ENCODE data around the gene AGPAT4.

DNA sequence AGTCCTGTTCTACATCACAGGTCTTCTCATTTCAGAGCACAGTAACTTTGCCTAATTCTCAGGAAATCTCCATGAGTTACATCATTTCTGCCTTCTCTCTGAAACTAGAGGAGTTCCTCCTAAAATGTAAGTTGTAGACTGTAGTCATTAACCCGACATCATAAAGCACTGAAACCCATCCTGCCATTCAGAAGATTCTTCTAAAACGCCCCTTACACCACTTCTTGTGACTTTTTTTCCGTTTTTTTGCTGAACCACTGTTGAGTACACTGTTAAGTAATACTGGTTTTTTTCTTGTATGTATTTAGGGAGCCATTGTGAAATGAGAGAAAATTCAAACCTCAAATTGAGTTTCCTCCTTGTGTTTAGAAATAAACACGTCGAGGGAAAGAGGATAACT is 164.9 kb downstream of the AGPAT4 start:
- TF ChIP-seq, protein P1, sequence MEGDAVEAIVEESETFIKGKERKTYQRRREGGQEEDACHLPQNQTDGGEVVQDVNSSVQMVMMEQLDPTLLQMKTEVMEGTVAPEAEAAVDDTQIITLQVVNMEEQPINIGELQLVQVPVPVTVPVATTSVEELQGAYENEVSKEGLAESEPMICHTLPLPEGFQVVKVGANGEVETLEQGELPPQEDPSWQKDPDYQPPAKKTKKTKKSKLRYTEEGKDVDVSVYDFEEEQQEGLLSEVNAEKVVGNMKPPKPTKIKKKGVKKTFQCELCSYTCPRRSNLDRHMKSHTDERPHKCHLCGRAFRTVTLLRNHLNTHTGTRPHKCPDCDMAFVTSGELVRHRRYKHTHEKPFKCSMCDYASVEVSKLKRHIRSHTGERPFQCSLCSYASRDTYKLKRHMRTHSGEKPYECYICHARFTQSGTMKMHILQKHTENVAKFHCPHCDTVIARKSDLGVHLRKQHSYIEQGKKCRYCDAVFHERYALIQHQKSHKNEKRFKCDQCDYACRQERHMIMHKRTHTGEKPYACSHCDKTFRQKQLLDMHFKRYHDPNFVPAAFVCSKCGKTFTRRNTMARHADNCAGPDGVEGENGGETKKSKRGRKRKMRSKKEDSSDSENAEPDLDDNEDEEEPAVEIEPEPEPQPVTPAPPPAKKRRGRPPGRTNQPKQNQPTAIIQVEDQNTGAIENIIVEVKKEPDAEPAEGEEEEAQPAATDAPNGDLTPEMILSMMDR (IDR thresholded peaks at IDR 0.05; ENCODE audit: low read depth, low read length), result no peak
- no peak for TF ChIP-seq POLR2A (IDR thresholded peaks at IDR 0.05; ENCODE audit: extremely low read depth, insufficient read length)
- no peak for TF ChIP-seq MAX (IDR thresholded peaks at IDR 0.05; ENCODE audit: low read depth, low read length)
- no peak for TF ChIP-seq MYC (IDR thresholded peaks at IDR 0.05; ENCODE audit: low read depth, low read length)

All from NB4 (cell line).